Activated naive CD8-positive, alpha-beta T cell treated with anti-CD3 and anti-CD28 coated beads, Interleukin-2, amount 50 U/mL, for 24 hours (primary cell): ENCODE data around the gene OIP5.

Experiments
- ATAC-seq: fragments of 150-1000 bp; cut with Tn5 transposase; one replicate; pipeline ENCODE4 v1.10.0; 2021
- DNase-seq: peaks from one replicate; pipeline ENCODE4 v3.0.0; 2021
- H3K27ac Mint-ChIP-seq: one replicate; pipeline ENCODE4 v1.8.0; 2021; ENCODE audit warnings: mild to moderate bottlenecking, mixed read lengths
- H3K27me3 Mint-ChIP-seq: one replicate; pipeline ENCODE4 v1.8.0; 2021; ENCODE audit warnings: mixed read lengths
- H3K36me3 Mint-ChIP-seq: one replicate; pipeline ENCODE4 v1.8.0; 2021; ENCODE audit warnings: low read depth, mixed read lengths
- H3K4me1 Mint-ChIP-seq: one replicate; pipeline ENCODE4 v1.8.0; 2021; ENCODE audit warnings: mixed read lengths
- H3K4me3 Mint-ChIP-seq: one replicate; pipeline ENCODE4 v1.8.0; 2021; ENCODE audit warnings: mild to moderate bottlenecking, moderate library complexity, mixed read lengths
- H3K9me3 Mint-ChIP-seq: one replicate; pipeline ENCODE4 v1.8.0; 2021; ENCODE audit warnings: mixed read lengths

The OIP5 gene

DNA sequence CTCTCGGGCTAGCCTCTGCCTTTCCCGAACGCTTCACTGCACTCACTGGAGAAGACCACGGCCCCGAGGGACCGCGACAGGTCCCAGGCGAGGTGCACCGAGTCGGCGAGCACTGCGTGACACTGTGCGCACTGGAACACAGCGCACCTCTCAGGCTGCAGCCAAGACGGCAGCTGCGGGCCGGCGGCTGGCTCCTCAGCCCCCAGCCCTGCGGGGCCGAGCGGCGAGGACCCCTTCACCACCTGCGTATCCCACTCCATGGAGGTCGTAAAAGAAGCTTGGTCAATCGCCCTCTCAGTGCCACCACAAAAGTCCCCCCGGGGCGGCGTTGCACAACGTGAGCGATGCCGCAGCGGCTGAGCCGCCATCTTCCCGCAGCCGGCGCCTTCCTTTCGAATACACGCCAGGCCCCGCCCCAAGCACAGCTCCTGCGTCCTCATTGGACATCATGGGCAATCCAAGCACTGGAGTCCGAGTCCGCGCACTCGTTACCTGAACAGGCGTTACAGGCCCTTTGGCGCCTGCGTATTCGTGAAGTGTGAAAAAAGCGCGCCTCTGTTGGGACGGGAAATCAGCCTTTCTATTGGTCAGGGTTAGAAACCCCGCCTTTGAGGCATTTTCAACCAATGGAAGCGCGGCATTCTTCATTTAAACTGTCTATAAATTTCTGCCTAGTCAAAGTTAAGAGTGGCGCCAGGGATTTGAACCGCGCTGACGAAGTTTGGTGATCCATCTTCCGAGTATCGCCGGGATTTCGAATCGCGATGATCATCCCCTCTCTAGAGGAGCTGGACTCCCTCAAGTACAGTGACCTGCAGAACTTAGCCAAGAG lies at the start of gene OIP5, which contains the start of gene NUSAP1:
Gene OIP5, minus strand, starts transcription at position 398 of the 832 bp plus-strand sequence. Its CDS starts 30 bp downstream, at position 368.
Gene NUSAP1, plus strand, starts transcription at position 688 of the 832 bp plus-strand sequence. Its CDS starts 77 bp downstream, at position 765.
- H3K9me3 Mint-ChIP-seq = no peaks in the 10 kb centered on the region
- peaks cover 30% of the 10 kb centered on the region for H3K4me1 Mint-ChIP-seq
- ATAC-seq = peak; percentile 98
- H3K27ac Mint-ChIP-seq = peak within 1 kb of the TSS; percentile 95
- peaks cover 34% of the 10 kb centered on the region for H3K36me3 Mint-ChIP-seq
- peak within 1 kb of the TSS; percentile 94 for H3K4me3 Mint-ChIP-seq
- H3K27me3 Mint-ChIP-seq = no peaks in the 10 kb centered on the region
- DNase-seq = peak; percentile 97

DNA sequence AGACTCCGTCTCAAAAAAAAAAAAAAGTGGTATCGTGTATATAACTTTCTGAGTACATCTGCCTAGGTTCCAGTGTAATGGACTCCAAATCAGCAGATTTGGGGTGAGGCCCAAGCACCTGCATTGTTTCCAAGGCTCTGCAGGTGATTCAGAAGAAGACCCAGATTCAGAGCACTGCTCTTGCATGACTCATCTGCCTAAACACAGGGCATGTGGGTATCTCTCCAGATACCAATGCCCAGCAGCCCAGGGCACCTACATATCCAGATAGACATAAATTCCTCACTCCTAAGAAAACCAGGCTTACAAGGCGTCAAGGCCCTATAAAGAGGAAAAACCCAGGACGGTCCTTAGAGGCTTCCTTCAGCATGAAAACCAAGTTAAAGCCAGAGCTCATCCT lies 45.6 kb upstream of the OIP5 start:
- DNase-seq (no peak), ATAC-seq (no peak)
- H3K27ac Mint-ChIP-seq = no peak overlapping the region
- no peaks in the 10 kb centered on the region for H3K27me3 Mint-ChIP-seq
- H3K4me1 Mint-ChIP-seq = no peaks in the 10 kb centered on the region
- peaks cover 44% of the 10 kb centered on the region for H3K36me3 Mint-ChIP-seq
- no peak overlapping the region for H3K4me3 Mint-ChIP-seq
- H3K9me3 Mint-ChIP-seq = no peaks in the 10 kb centered on the region

DNA sequence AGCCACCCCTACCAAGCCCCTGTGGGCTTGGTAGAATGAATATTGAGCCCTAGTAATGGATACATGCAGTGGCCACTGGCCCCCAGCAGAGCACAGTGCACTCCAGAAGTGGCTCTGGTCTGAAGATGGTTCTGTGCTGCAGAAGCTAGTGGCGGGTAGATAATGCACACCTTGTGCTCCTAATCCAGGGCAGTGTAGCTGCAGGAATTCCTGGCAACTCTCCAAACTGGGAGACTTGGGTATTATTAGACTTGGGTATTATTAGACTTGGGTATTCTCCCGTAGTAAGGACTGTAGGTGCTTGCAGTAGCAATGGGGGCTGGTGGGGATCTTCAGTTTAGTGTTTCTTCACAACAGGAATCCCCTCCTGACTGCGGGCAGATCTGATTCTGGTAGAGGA lies 35.0 kb upstream of the OIP5 start:
- Mint-ChIP-seq H3K9me3 (no peaks in the 10 kb centered on the region), H3K27me3 (no peaks in the 10 kb centered on the region), H3K27ac (no peak overlapping the region), H3K4me3 (no peak overlapping the region), H3K4me1 (no peaks in the 10 kb centered on the region), H3K36me3 (peaks cover 57% of the 10 kb centered on the region)
- no peak for DNase-seq
- ATAC-seq = no peak

DNA sequence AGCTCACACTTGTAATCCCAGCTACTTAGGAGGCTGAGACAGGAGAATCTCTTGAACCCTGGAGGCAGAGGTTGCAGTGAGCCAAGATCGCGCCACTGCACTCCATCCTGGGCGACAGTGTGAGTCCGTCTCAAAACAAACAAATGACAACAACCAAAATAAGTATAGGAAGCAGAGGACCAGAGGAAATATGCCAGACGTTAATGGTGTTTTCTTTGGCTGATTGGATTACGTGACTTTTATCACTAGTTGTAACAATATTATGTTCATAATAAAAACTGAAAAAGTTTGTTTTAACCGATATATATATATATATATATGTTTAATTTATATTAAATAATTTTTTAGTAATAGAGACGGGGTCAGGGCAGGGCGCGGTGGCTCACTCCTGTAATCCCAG lies 22.0 kb upstream of the OIP5 start:
- H3K27me3 Mint-ChIP-seq = no peaks in the 10 kb centered on the region
- H3K4me1 Mint-ChIP-seq = no peaks in the 10 kb centered on the region
- peaks cover 65% of the 10 kb centered on the region for H3K36me3 Mint-ChIP-seq
- ATAC-seq = no peak
- DNase-seq = no peak
- no peak overlapping the region for H3K27ac Mint-ChIP-seq
- H3K4me3 Mint-ChIP-seq = no peak overlapping the region
- no peaks in the 10 kb centered on the region for H3K9me3 Mint-ChIP-seq

DNA sequence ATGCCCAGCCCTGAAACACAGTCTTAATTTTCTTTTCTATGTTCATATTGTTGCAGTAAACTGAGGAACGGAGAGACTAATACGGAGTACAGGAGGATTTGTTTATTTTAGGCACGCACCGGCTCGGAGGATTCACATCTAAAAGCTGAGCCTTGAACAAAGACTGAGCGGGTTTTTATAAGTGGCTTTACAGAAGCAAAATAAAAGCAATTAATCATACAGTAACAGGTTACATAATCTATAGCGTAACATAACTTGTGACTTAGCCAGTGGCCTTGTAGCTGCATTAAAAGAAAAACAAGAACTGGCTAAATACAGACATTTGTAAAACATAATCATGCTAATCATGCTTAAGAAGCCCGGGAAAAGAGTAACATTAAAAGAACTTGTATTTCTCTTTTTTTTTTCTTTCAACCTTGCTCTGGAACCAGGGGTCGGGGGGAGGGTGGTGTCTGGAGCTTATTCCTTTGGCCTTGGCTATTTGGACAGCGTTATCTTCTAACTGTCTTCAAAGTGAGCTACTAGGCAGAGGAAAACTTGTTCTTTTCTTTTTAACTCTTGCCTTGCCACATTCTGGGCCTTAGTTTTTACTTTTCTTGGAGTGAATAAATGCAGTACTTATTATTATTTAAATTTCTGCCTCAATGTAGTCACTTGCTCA lies 17.8 kb upstream of the OIP5 start:
- H3K27me3 Mint-ChIP-seq = no peaks in the 10 kb centered on the region
- no peaks in the 10 kb centered on the region for H3K9me3 Mint-ChIP-seq
- H3K36me3 Mint-ChIP-seq = peaks cover 64% of the 10 kb centered on the region
- no peak overlapping the region for H3K4me3 Mint-ChIP-seq
- no peaks in the 10 kb centered on the region for H3K4me1 Mint-ChIP-seq
- DNase-seq = no peak
- ATAC-seq = no peak
- no peak overlapping the region for H3K27ac Mint-ChIP-seq

DNA sequence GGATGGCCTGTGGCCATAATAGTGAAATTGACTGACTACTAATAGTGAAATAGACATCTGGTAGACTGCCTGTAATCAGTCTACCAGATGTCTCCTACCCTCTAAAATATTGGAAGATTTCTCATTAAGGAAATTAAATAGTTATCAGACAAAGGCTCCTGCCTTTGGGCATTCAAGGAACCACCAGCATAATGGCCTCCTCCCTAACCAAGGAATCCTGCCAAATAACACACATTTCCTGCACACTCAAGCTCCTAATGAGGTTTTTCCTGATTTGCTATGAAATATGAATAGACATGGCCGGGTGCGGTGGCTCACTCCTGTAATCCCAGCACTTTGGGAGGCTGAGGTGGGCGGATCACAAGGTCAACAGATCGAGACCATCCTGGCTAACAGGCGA lies 14.8 kb upstream of the OIP5 start:
- no peak overlapping the region for H3K4me3 Mint-ChIP-seq
- no peaks in the 10 kb centered on the region for H3K4me1 Mint-ChIP-seq
- peaks cover 70% of the 10 kb centered on the region for H3K36me3 Mint-ChIP-seq
- ATAC-seq = no peak
- DNase-seq = no peak
- H3K27me3 Mint-ChIP-seq = no peaks in the 10 kb centered on the region
- H3K9me3 Mint-ChIP-seq = no peaks in the 10 kb centered on the region
- H3K27ac Mint-ChIP-seq = no peak overlapping the region

DNA sequence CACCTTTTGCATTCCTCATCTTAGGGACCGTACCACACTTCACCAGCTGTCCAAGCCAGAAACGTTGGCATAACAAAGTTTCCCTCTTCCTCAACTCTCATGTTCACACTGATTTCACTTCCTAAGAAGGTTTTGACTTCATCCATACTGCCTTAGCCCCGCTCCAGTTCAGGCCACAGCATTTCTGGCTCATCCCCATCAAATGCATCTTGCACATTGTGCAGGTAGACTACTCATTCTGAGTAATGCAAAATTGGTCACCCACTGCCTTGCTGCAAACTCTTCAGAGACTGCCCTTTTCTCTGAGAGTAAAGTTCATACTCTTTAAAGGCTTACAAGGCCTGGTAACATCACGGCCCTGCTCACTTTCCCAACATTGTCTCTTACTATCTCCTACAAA lies 9.1 kb upstream of the OIP5 start:
- peaks cover 10% of the 10 kb centered on the region for H3K4me1 Mint-ChIP-seq
- no peak overlapping the region for H3K4me3 Mint-ChIP-seq
- no peaks in the 10 kb centered on the region for H3K9me3 Mint-ChIP-seq
- H3K36me3 Mint-ChIP-seq = peaks cover 71% of the 10 kb centered on the region
- no peak overlapping the region for H3K27ac Mint-ChIP-seq
- no peaks in the 10 kb centered on the region for H3K27me3 Mint-ChIP-seq
- ATAC-seq (no peak), DNase-seq (no peak)

DNA sequence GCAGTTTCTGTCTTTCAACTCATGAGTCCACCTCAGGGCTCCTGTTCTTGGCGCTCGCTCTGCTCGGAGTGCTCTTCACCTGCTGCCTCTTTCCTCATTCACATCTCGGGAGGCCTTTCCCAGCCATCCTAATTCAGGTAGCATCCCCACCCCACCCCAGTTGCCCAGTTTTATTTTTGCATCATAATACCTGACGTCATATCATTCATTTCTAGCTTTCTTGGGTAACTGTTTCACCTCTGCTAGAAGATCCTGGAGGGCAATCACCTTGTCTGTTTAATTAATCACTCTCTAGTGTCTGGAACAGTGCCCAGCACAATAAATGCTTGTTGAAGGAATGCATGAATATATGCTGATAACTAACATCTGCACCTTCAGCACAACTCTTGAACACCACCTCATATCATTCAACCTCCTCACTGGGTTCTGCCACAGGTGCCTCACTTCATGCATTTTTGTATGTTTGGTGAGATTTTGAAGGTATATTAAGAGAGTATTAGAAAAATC lies 7.9 kb upstream of the OIP5 start:
- Mint-ChIP-seq H3K27ac (no peak overlapping the region), H3K36me3 (peaks cover 64% of the 10 kb centered on the region)
- no peak for DNase-seq

DNA sequence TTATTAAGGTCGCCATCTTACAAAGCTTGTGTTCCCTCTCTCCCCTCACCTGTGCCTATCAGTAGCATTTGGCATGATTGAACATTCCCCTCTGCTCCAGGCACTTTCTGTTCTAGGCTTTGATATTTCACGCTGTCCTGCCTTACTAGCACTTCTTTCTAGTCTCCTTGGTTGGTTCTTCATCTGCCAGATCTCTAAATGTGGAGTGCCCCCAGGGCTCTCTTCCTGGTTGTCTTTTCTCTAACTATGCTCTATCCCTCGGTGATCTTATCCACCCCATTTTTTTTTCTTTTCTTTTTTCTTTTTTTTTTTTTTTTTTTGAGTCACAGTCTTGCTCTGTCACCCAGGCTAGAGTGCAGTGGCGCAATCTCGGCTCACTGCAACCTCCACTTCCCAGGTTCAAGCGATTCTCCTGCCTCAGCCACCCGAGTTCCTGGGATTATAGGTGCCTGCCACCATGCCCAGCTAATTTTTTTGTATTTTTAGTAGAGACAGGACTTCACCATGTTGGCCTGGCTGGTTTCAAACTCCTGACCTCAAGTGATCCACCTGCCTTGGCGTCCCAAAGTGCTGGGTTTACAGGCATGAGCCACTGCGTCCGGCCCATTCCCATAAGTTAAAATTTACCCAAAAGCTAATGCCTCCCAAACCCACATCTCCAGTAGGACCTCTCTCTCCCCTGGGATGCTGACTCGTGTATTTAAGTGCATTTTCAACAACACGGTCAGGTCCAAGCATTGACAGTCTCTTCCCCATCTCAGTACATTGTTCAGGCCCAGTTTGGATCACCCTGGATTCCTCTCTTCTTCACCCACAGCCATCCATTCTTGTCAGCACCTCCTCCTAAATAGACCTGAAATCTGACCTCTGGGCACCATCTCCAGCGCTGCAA lies 5.5 kb upstream of the OIP5 start:
- no peak overlapping the region for H3K4me3 Mint-ChIP-seq
- H3K9me3 Mint-ChIP-seq = no peaks in the 10 kb centered on the region
- peaks cover 23% of the 10 kb centered on the region for H3K4me1 Mint-ChIP-seq
- DNase-seq = no peak
- no peak for ATAC-seq
- no peak overlapping the region for H3K27ac Mint-ChIP-seq
- H3K36me3 Mint-ChIP-seq = peaks cover 64% of the 10 kb centered on the region
- H3K27me3 Mint-ChIP-seq = no peaks in the 10 kb centered on the region

More for the DNA sequence above, 7.9 kb upstream of the OIP5 start:
- Mint-ChIP-seq H3K27me3 (no peaks in the 10 kb centered on the region), H3K4me1 (peaks cover 13% of the 10 kb centered on the region), H3K9me3 (no peaks in the 10 kb centered on the region), H3K4me3 (no peak overlapping the region)
- ATAC-seq = no peak

DNA sequence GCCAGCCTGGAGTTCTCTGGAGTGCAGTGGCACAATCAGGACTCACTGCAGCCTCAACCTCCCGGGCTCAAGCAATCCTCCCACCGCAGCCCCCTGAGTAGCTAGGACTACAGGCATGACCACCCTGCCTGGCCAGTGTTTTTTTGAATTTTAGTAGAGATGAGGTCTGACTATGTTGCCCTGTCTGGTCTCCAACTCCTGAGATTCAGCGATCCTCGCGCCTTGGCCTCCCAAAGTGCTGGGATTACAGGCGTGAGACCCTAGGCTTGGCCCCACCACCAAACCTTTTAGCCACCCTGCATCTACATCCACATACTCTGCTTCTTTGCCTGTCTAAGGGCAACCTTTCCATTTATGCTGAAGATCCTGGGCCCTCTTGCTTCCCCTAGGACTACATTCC lies 4.7 kb upstream of the OIP5 start:
- DNase-seq (no peak), ATAC-seq (no peak)
- Mint-ChIP-seq H3K9me3 (no peaks in the 10 kb centered on the region), H3K36me3 (peaks cover 59% of the 10 kb centered on the region), H3K27me3 (no peaks in the 10 kb centered on the region), H3K27ac (no peak overlapping the region), H3K4me1 (peaks cover 28% of the 10 kb centered on the region), H3K4me3 (no peak overlapping the region)

DNA sequence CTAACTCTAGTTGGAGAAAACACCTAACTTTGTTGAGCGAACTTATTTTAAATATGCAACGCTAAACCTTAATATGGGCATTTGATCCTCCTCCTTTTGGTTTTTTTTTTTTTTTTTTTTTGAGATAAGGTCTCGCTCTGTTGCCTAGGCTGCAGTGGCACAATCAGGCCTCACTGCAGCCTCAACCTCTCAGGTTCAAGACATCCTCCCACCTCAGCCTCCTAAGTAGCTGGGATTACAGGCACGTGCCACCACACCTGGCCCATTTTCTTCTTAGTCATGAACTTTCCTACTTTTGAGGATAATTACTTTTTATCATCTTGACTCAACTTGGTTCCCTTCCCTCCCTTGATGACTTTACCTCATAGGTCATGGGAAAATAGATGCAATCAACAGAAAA lies 4.2 kb upstream of the OIP5 start:
- ATAC-seq (no peak), DNase-seq (no peak)
- no peaks in the 10 kb centered on the region for H3K27me3 Mint-ChIP-seq
- peaks cover 54% of the 10 kb centered on the region for H3K36me3 Mint-ChIP-seq
- no peaks in the 10 kb centered on the region for H3K9me3 Mint-ChIP-seq
- H3K4me3 Mint-ChIP-seq = no peak overlapping the region
- H3K4me1 Mint-ChIP-seq = peaks cover 31% of the 10 kb centered on the region
- H3K27ac Mint-ChIP-seq = no peak overlapping the region

DNA sequence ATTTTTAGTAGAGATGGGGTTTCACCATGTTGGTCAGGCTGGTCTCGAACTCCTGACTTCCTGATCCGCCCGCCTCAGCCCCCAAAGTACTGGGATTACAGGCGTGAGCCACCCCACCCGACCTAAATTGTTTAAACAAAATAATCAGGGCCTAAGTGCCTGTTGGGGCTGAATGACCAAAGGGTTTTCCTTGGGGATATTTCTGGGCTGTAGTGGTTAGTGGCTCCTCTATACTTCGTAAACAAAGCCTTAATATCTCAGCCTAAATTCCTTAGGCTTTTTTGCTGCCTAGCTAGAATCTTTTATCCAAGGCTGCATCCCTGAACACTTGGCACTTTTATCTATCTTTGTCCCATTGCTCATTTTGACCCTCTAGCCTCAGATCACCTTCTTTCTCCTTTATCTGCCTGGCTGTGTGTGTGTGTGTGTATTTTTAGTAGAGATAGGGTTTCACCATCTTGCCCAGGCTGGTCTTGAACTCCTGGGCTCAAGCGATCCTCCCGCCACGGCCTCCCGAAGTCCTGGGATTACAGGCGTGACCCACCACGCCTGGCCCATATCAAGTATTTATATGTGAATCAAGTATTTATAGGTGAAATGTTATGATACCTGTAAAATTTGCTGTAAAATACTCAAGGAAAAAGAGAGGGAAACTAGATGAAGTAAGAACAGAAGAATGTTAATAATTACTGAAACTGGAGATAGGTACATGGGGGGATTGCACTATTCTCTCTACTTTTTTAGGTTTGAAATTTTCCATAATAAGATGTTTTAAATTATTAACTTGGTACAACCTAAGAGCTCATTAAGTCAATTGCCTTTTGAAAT lies 2.1 kb upstream of the OIP5 start:
- no peaks in the 10 kb centered on the region for H3K9me3 Mint-ChIP-seq
- no peaks in the 10 kb centered on the region for H3K27me3 Mint-ChIP-seq
- peak overlapping the region; percentile 94 for H3K4me3 Mint-ChIP-seq
- H3K4me1 Mint-ChIP-seq = peaks cover 35% of the 10 kb centered on the region
- peak; percentile 3 for DNase-seq
- H3K36me3 Mint-ChIP-seq = peaks cover 40% of the 10 kb centered on the region
- ATAC-seq = no peak
- H3K27ac Mint-ChIP-seq = no peak overlapping the region

DNA sequence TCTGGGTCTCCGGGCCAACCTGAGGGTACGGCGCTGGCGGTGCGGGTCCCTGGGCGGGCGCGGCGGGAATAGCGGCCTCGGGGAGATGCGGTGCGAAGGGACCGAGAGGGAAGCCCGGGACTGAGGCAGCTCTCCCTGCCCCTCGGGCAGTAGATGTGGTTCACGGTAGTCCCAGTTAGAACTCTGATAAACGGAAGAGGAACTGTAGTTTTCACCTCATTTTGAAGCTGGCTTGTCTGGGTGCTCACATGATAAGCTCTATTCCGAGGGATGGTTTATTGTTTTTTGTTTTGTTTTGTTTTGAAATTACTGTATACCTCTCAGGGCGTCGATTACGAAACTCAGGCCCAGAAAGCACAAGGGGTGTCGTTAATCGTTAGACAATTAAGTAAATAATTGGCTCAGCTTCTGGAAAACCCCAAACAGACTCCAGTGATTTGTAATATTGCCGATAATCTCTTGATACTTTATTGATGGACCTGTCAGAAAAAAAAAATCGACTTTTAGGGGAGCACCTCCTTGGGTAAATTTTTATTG lies 703 bp upstream of the OIP5 start:
- Mint-ChIP-seq H3K4me3 (peak overlapping the region; percentile 94), H3K27ac (peak overlapping the region; percentile 95), H3K4me1 (peaks cover 32% of the 10 kb centered on the region), H3K9me3 (no peaks in the 10 kb centered on the region), H3K36me3 (peaks cover 37% of the 10 kb centered on the region), H3K27me3 (no peaks in the 10 kb centered on the region)
- DNase-seq (no peak), ATAC-seq (no peak)
